Stimulated activated CD8-positive, alpha-beta memory T cell treated with anti-CD3 and anti-CD28 coated beads, Interleukin-15, amount 100 ng/mL, for 1 hour (primary cell): ENCODE data around the gene PRRG3.

Experiments
- DNase-seq: peaks from one replicate; pipeline ENCODE4 v3.0.0-alpha.2; 2020; ENCODE audit warnings: low read depth

PRRG3 gene

GRCh38 chrX:151743651-151744470 lies 48.6 kb downstream of the PRRG3 start:
- DNase-seq, result no peak

DNA sequence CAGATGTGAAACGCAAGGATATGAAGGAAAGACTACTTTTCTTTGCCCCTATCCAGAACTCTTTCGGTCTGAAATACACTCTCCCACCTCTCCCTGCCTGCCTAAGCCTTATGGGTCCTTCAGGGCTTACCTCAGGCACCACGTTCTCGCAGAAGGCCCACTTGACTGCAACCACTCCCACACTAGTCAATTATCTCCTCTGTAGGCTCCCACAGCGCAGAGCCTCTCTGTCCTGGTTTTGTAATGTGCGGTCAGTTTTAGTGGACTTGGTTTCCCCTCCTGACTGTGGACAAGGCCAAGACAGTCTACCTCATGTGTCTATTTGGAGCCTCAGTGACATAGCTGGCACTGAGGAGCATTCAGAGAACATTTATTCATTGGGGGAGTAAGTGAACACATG lies 50.4 kb downstream of the PRRG3 start:
- DNase-seq, result no peak

GRCh38 chrX:151746502-151746901 lies 51.2 kb downstream of the PRRG3 start:
- DNase-seq, result no peak

DNA sequence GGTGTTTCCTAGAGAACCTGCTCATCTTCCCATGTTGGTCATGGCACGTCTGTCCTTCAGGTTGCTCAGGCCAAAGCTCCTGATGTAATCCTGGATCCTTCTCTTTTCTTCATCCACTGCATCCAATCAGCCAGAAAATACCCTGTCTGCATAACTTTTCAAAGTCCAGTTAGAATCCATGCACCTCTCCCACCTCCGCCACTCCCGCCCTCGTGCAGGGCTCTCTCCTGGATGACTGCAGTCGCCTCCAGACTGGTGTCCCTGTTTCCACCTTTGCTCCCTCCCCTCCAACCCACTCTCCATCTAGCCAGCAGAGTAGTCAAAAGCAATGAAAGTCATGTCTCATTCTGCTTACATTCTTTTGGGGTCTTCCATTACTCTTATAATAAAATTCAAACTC lies 55.3 kb downstream of the PRRG3 start:
- no peak for DNase-seq

GRCh38 chrX:151752847-151753246 lies 57.6 kb downstream of the PRRG3 start:
- DNase-seq, result no peak

GRCh38 chrX:151753313-151754046 lies 58.2 kb downstream of the PRRG3 start:
- no peak for DNase-seq

DNA sequence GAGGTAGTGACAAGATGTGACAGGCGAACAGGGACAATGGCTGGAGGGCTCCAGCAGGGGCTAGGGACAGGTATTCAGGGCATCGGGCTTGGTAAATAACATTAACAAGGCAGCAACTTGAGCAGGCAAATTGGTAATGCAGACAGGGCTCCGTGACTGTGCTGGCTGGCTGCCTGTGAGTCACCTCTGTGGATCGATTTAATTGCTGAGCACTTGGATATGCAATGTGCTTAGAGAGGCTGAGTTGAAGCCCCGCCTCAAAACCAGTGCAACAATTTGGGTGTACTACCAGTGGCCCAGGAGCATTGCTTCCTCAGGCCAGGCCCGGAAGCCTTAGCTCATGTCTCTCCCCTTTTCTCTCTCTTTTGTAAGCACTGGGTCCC lies 58.8 kb downstream of the PRRG3 start:
- no peak for DNase-seq

GRCh38 chrX:151754641-151755215 lies 59.5 kb downstream of the PRRG3 start:
- no peak for DNase-seq
